ENCODE results near the gene ZKSCAN8. TPM values are rescaled to one million over a fixed set of nuclear protein-coding genes. Genes with fewer than 3 reads are reported as not detected.

The ZKSCAN8 gene
- total and polyA plus RNA-seq, 2 donors (not counting 3 experiments of a cell fraction or from before 2014, with no cell fraction given): 9.4 to 19.7 TPM

- Histone ChIP-seq H4K20me1 (replicated peaks; ENCODE audit: control insufficient read depth, extremely low read depth, insufficient read depth, low read length) (no peaks in the 10 kb centered on the region), H3K9ac (replicated peaks; ENCODE audit: extremely low read depth, insufficient read depth, low read length) (peak overlapping the region; percentile 44), H3K9me3 (replicated peaks; ENCODE audit: control insufficient read depth, insufficient read depth, low read length) (no peaks in the 10 kb centered on the region), H3K4me2 (ENCODE audit: insufficient read depth, low read length) (peak overlapping the region; percentile 87), H3K4me3 (replicated peaks in 1 of 3; ENCODE audit: insufficient read depth in 1 of 3, low read depth in 1 of 3, low read length in 3 of 3) (peak overlapping the region; percentile 58 to 91 (median 77)), H3K36me3 (ENCODE audit: control insufficient read depth in 2 of 2, extremely low read depth in 1 of 2, insufficient read depth in 2 of 2, low read length in 2 of 2) (peaks cover 10 to 17% of the 10 kb centered on the region in 2 experiments), H3K27me3 (ENCODE audit: control insufficient read depth in 2 of 2, insufficient read depth in 2 of 2, low read length in 2 of 2) (no peaks in the 10 kb centered on the region), H3K9me1 (replicated peaks; ENCODE audit: control insufficient read depth, extremely low read depth, insufficient read depth, low read length) (no peaks in the 10 kb centered on the region), H3K4me1 (ENCODE audit: control insufficient read depth, extremely low read depth, insufficient read depth, low read length) (peaks cover 11% of the 10 kb centered on the region), H2AFZ (ENCODE audit: low read depth, low read length) (peak overlapping the region; percentile 88), H3K79me2 (ENCODE audit: control insufficient read depth, insufficient read depth, low read length) (peaks cover 32% of the 10 kb centered on the region), H3K27ac (ENCODE audit: insufficient read depth, low read depth, low read length) (peak overlapping the region; percentile 46)
- FAIRE-seq: no peak
- TF ChIP-seq MYC (IDR thresholded peaks at IDR 0.05; ENCODE audit: low read depth, low read length) (no peak), POLR2A (IDR thresholded peaks at IDR 0.05; ENCODE audit: low read depth, low read length) (no peak), FOS (IDR thresholded peaks at IDR 0.05; ENCODE audit: borderline replicate concordance, insufficient read depth, low read length) (no peak), CTCF (IDR thresholded peaks at IDR 0.05; ENCODE audit: extremely low read depth in 1 of 2, insufficient read depth in 1 of 2, low read depth in 1 of 2, low read length in 2 of 2) (no peak), GATA2 (IDR thresholded peaks at IDR 0.05; ENCODE audit: insufficient read depth, insufficient read length, low read depth, low read length) (no peak)
- dilution Hi-C loops (cut with MboI; ENCODE audit: extremely low pct_ligation_motif_present, low sequenced_read_pairs): no loop called here
- ChIA-PET CTCF (interaction anchor here (1.0 to 2.3 kb wide), 6 partner anchors 12 to 259 kb away, joined by 5 to 12 read pairs (median 6); partner anchors contain the start of gene ZKSCAN8), POLR2A (interaction anchor here (1.5 kb wide), 1 partner anchor 17 kb away, joined by 9 read pairs; the partner anchor contains the start of gene ZKSCAN8)
- no peak for DNase-seq (ENCODE audit: low read depth, low spot score)
- BruUV-seq (replicated peaks): no TSS peak
- intact Hi-C loops (cut with micrococcal nuclease): loop anchor here (1.0 kb wide), 4 partner anchors 16 to 274 kb away; partner anchors contain the start of genes ZKSCAN8, ZSCAN12 and ZSCAN26
Observed at GRCh38 chr6:28124971-28125353, 16.7 kb upstream of the ZKSCAN8 start.

- POLR2A ChIA-PET: interaction anchor here (1.5 kb wide), 1 partner anchor 16 kb away, joined by 9 read pairs; the partner anchor contains the start of gene ZKSCAN8
- H3K9me1 ChIP-seq (replicated peaks; ENCODE audit: control insufficient read depth, extremely low read depth, insufficient read depth, low read length): no peaks in the 10 kb centered on the region
- intact Hi-C loops (cut with micrococcal nuclease) (no loop called here), dilution Hi-C loops (cut with MboI; ENCODE audit: extremely low pct_ligation_motif_present, low sequenced_read_pairs) (no loop called here)
- TF ChIP-seq CTCF (IDR thresholded peaks at IDR 0.05; ENCODE audit: extremely low read depth in 1 of 2, insufficient read depth in 1 of 2, low read depth in 1 of 2, low read length in 2 of 2) (no peak), POLR2AphosphoS5 (IDR thresholded peaks at IDR 0.05; ENCODE audit: insufficient read depth, low read depth, low read length) (no peak), MYC (IDR thresholded peaks at IDR 0.05; ENCODE audit: low read depth, low read length) (no peak), POLR2A (IDR thresholded peaks at IDR 0.05; ENCODE audit: low read depth, low read length) (no peak), JUN (IDR thresholded peaks at IDR 0.05; ENCODE audit: borderline replicate concordance, insufficient read depth, insufficient read length, low read depth) (no peak), EZH2 (IDR thresholded peaks at IDR 0.05; ENCODE audit: borderline replicate concordance, low read depth, low read length, severe bottlenecking) (no peak), GATA2 (IDR thresholded peaks at IDR 0.05; ENCODE audit: insufficient read depth, insufficient read length, low read depth, low read length) (no peak), MAX (IDR thresholded peaks at IDR 0.05; ENCODE audit: insufficient read depth, insufficient read length) (no peak), FOS (IDR thresholded peaks at IDR 0.05; ENCODE audit: borderline replicate concordance, insufficient read depth, low read length) (no peak)
- H3K27ac ChIP-seq (ENCODE audit: insufficient read depth, low read depth, low read length): peak overlapping the region; percentile 46
- H3K4me3 ChIP-seq (replicated peaks in 1 of 3; ENCODE audit: insufficient read depth in 1 of 3, low read depth in 1 of 3, low read length in 3 of 3): no peak overlapping the region
- H3K79me2 ChIP-seq (ENCODE audit: control insufficient read depth, insufficient read depth, low read length): peaks cover 34% of the 10 kb centered on the region
- no peak overlapping the region for H3K9ac ChIP-seq (replicated peaks; ENCODE audit: extremely low read depth, insufficient read depth, low read length)
- no peak for FAIRE-seq
- H3K9me3 ChIP-seq (replicated peaks; ENCODE audit: control insufficient read depth, insufficient read depth, low read length): no peaks in the 10 kb centered on the region
- H3K4me2 ChIP-seq (ENCODE audit: insufficient read depth, low read length): peak overlapping the region; percentile 87
- H3K36me3 ChIP-seq (ENCODE audit: control insufficient read depth in 2 of 2, extremely low read depth in 1 of 2, insufficient read depth in 2 of 2, low read length in 2 of 2): peaks cover 11 to 19% of the 10 kb centered on the region in 2 experiments
- no TSS peak for BruUV-seq (replicated peaks)
- peaks cover 11% of the 10 kb centered on the region for H3K4me1 ChIP-seq (ENCODE audit: control insufficient read depth, extremely low read depth, insufficient read depth, low read length)
- no peaks in the 10 kb centered on the region for H4K20me1 ChIP-seq (replicated peaks; ENCODE audit: control insufficient read depth, extremely low read depth, insufficient read depth, low read length)
- CTCF ChIA-PET: interaction anchor here (1.4 to 2.3 kb wide), 3 partner anchors 21 to 258 kb away, joined by 5 to 12 read pairs (median 6); no protein-coding TSS in a partner anchor
- DNase-seq (ENCODE audit: low read depth, low spot score): no peak
- H2AFZ ChIP-seq (ENCODE audit: low read depth, low read length): no peak overlapping the region
- no peaks in the 10 kb centered on the region for H3K27me3 ChIP-seq (ENCODE audit: control insufficient read depth in 2 of 2, insufficient read depth in 2 of 2, low read length in 2 of 2)
Observed at GRCh38 chr6:28125401-28125800, 16.3 kb upstream of the ZKSCAN8 start.

Data from endothelial cell of umbilical vein (primary cell).